Liver (tissue), 9 donors: ENCODE data around the gene GRK5. TPM values are rescaled to one million over a fixed set of nuclear protein-coding genes. Genes with fewer than 3 reads are reported as not detected.
A peak's percentile ranks its signal among the peaks of the same experiment; 100 is the strongest.

Source experiments
- DNase-seq: peaks from one replicate; pipeline ENCODE4 v3.0.0-alpha.2; 2017; ENCODE audit warnings: low spot score
- H3K27ac ChIP-seq, 2 donors: one replicate each; pipeline ENCODE4 v1.7.0; 2013; ENCODE audit warnings: inconsistent platforms in 2 of 2, low read length in 2 of 2, control low read depth in 1 of 2, low read depth in 1 of 2, mild to moderate bottlenecking in 1 of 2
- H3K27me3 ChIP-seq, 4 donors: one replicate each; pipeline versions ENCODE4 v1.6.1 to v1.7.0; 2013; ENCODE audit warnings: low read length in 3 of 4, inconsistent platforms in 1 of 4, mild to moderate bottlenecking in 1 of 4, moderate library complexity in 1 of 4; ENCODE audit not compliant: control insufficient read depth in 4 of 4, insufficient read depth in 4 of 4
- H3K36me3 ChIP-seq, 4 donors: one replicate each; pipeline versions ENCODE4 v1.6.1 to v1.7.0; 2013; ENCODE audit warnings: low read length in 3 of 4, mild to moderate bottlenecking in 3 of 4, low read depth in 1 of 4, moderate library complexity in 1 of 4; ENCODE audit not compliant: control insufficient read depth in 4 of 4, insufficient read depth in 3 of 4
- H3K4me1 ChIP-seq, 4 donors: one replicate each; pipeline versions ENCODE4 v1.6.1 to v1.7.0; 2013; ENCODE audit warnings: low read length in 3 of 4, mild to moderate bottlenecking in 3 of 4, moderate library complexity in 1 of 4; ENCODE audit not compliant: control insufficient read depth in 4 of 4, insufficient read depth in 4 of 4
- H3K4me3 ChIP-seq, 3 donors: one replicate each; pipeline versions ENCODE4 v1.6.1 to v1.7.0; 2013; ENCODE audit warnings: low read length in 3 of 3, control low read depth in 1 of 3, low read depth in 1 of 3, mild to moderate bottlenecking in 1 of 3
- H3K9ac ChIP-seq, 2 donors: one replicate each; pipeline ENCODE4 v1.7.0; 2013; ENCODE audit warnings: low read length in 2 of 2, mild to moderate bottlenecking in 2 of 2, moderate library complexity in 2 of 2, control low read depth in 1 of 2, low read depth in 1 of 2
- H3K9me3 ChIP-seq, 4 donors: one replicate each; pipeline versions ENCODE4 v1.6.1 to v1.7.0; 2013; ENCODE audit warnings: low read length in 3 of 4; ENCODE audit not compliant: control insufficient read depth in 4 of 4
- ATF3 ChIP-seq: IDR thresholded peaks from 2 replicates; pipeline ENCODE4 v1.6.1; 2016; ENCODE audit warnings: antibody characterized with exemption
- EGR1 ChIP-seq, 2 donors: IDR thresholded peaks; 2 replicates each; pipeline ENCODE4 v1.6.1; 2016 to 2018; ENCODE audit warnings: antibody characterized with exemption in 2 of 2, low read depth in 2 of 2
- FOXA1 ChIP-seq: IDR thresholded peaks from 2 replicates; pipeline ENCODE4 v1.6.1; 2016; ENCODE audit warnings: antibody characterized with exemption
- FOXA2 ChIP-seq: IDR thresholded peaks from 2 replicates; pipeline ENCODE4 v1.6.1; 2016; ENCODE audit warnings: antibody characterized with exemption
- GABPA ChIP-seq, 2 donors: IDR thresholded peaks in 1 of 2; conservative IDR thresholded peaks in 1 of 2; 2 replicates each; pipeline ENCODE4 v1.6.1; 2016; ENCODE audit warnings: antibody characterized with exemption in 2 of 2, mild to moderate bottlenecking in 1 of 2, moderate library complexity in 1 of 2
- HNF4A ChIP-seq, 2 donors: conservative IDR thresholded peaks; 2 replicates each; pipeline ENCODE4 v1.6.1; 2016; ENCODE audit warnings: antibody characterized with exemption in 2 of 2, mild to moderate bottlenecking in 2 of 2
- HNF4G ChIP-seq: IDR thresholded peaks from 2 replicates; pipeline ENCODE4 v1.6.1; 2016; ENCODE audit warnings: antibody characterized with exemption
- JUND ChIP-seq, 2 donors: IDR thresholded peaks; 2 replicates each; pipeline ENCODE4 v1.6.1; 2016; ENCODE audit warnings: antibody characterized with exemption in 2 of 2
- NR2F2 ChIP-seq: IDR thresholded peaks from 2 replicates; pipeline ENCODE4 v1.6.1; 2016; ENCODE audit warnings: antibody characterized with exemption
- REST ChIP-seq: IDR thresholded peaks from 2 replicates; pipeline ENCODE4 v1.6.1; 2016; ENCODE audit warnings: antibody characterized with exemption, mild to moderate bottlenecking
- RXRA ChIP-seq, 2 donors: IDR thresholded peaks; 2 replicates each; pipeline ENCODE4 v1.6.1; 2017 to 2018; ENCODE audit warnings: antibody characterized with exemption in 2 of 2, mild to moderate bottlenecking in 1 of 2
- SP1 ChIP-seq: IDR thresholded peaks from 2 replicates; pipeline ENCODE4 v1.6.1; 2018; ENCODE audit warnings: antibody characterized with exemption, mild to moderate bottlenecking
- TAF1 ChIP-seq: conservative IDR thresholded peaks from 2 replicates; pipeline ENCODE4 v1.6.1; 2016; ENCODE audit warnings: antibody characterized with exemption, mild to moderate bottlenecking
- YY1 ChIP-seq: IDR thresholded peaks from 2 replicates; pipeline ENCODE4 v1.6.1; 2016; ENCODE audit warnings: antibody characterized with exemption, mild to moderate bottlenecking
- ZBTB33 ChIP-seq: IDR thresholded peaks from 2 replicates; pipeline ENCODE4 v1.6.1; 2016; ENCODE audit warnings: antibody characterized with exemption
- WGBS: extraction: QIAGEN DNeasy Blood & Tissue Kit; methylation state at CpG from one replicate; pipeline ENCODE4 v1.1.7; 2013; 5-methylcytosine and 5-hydroxymethylcytosine counted together
- polyA plus RNA-seq, 2 donors: library from polyadenylated mRNA; stranded (reverse) in 1 of 2; unstranded in 1 of 2; fragments of 200-250 nt in 1 of 2; fragments of >200 nt in 1 of 2; fragmentation: Nextera tagmentation in 1 of 2; extraction: Ambion mirVana in 1 of 2; gene quantifications; one replicate each; pipeline versions ENCODE4 v1.2.1 to v1.2.3, GENCODE V29; 2013 to 2015
- total RNA-seq, 2 donors: library from RNA; depleted of rRNA; stranded (reverse); fragments of >200 nt; gene quantifications; one replicate each; pipeline ENCODE4 v1.2.3, GENCODE V29; 2014
- donor health status: healthy.
- donor health status: healthy.
- donor health status: healthy.
- donor health status: healthy.
- donor health status: healthy.

The GRK5 gene
- total and polyA plus RNA-seq, 4 donors, result 2.1 to 6.6 (median 5.1) TPM

GRCh38 chr10:119341459-119342301, 134.3 kb downstream of the GRK5 start:
- no peak overlapping the region for H3K9ac ChIP-seq
- DNase-seq, result no peak
- TF ChIP-seq GABPA (IDR thresholded peaks at IDR 0.05 in 1 of 2, conservative IDR thresholded peaks at IDR 0.05 in 1 of 2), result no peak
- TF ChIP-seq SP1, result no peak
- TF ChIP-seq ATF3, result no peak
- TF ChIP-seq YY1, result no peak
- no peak for TF ChIP-seq HNF4G
- TF ChIP-seq REST, result peak; percentile 97
- peak in 1 of 2 donors; percentile 13 for TF ChIP-seq RXRA (IDR thresholded peaks at IDR 0.05)
- TF ChIP-seq NR2F2, result peak; percentile 80
- TF ChIP-seq HNF4A (conservative IDR thresholded peaks at IDR 0.05), result peak in 1 of 2 donors; percentile 23
- peak in 1 of 2 donors; percentile 13 for TF ChIP-seq JUND (IDR thresholded peaks at IDR 0.05)
- no peaks in the 10 kb centered on the region for H3K36me3 ChIP-seq
- H3K27me3 ChIP-seq, result no peaks in the 10 kb centered on the region
- no peak overlapping the region for H3K4me3 ChIP-seq
- no peaks in the 10 kb centered on the region for H3K9me3 ChIP-seq
- WGBS, result 79% methylated on average over 15 of the region's 15 CpGs
- peaks cover 0 to 12% (median 5%) of the 10 kb centered on the region in 4 donors for H3K4me1 ChIP-seq
- H3K27ac ChIP-seq, result peak overlapping the region; percentile 28 to 49

DNA sequence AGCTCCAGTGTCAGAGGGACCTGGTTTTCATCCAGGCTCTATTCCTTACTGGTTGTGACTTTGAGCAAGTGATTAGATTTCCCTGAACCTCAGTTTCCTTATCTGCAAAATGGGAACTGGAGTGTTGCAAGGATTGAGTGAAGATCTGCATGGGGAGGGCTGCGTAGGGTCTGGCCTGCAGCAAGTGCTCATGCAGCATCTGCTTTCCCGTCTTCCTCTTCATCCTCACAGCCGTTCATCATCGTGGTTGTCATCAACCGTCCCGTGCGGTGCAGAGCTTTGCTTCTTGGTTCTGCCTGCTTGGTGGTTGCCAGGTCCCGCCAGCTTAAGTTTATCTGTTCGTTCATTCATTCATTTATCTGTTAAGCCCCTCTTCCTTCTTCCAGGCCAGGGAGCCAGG, 135.0 kb downstream of the GRK5 start:
- 86% methylated on average over 9 of the region's 9 CpGs for WGBS
- no peak overlapping the region for H3K4me3 ChIP-seq
- H3K9ac ChIP-seq, result no peak overlapping the region
- TF ChIP-seq FOXA1 (no peak), SP1 (no peak), EGR1 (IDR thresholded peaks at IDR 0.05; ENCODE audit: low read depth in 2 of 2) (no peak), NR2F2 (peak; percentile 8)
- H3K9me3 ChIP-seq, result no peaks in the 10 kb centered on the region
- peak overlapping the region; percentile 19 to 49 for H3K27ac ChIP-seq
- peaks cover 0 to 12% (median 5%) of the 10 kb centered on the region in 4 donors for H3K4me1 ChIP-seq
- no peaks in the 10 kb centered on the region for H3K36me3 ChIP-seq
- H3K27me3 ChIP-seq, result no peaks in the 10 kb centered on the region
- DNase-seq, result no peak

DNA sequence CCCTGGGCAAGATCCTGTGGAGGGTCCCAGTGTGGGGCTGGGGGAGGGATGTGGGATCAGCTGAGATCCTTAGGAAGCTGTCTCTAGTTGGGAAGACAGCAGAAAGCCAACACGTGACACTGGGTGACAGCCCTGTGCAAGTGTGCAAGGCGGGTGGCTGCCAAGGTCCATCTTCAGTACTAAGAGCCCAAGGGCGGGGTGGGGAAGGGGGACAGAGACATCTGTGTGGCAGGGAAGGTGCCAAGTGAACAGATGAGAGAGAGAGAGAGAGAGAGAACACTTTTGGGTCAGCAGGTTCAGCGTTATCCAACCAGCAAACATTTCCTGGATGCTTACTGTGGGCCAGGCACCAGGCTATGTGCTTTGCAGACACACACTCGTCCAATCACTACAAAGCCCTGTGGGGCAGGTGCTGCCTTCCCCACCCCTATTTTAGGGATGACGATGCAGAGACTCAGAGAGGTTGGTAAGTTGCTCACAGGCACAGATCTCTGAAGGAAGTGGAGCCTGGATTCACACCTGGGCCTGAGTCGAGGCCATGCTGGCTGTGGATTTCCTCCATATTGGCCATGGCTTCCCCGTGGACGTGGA, 135.7 kb downstream of the GRK5 start:
- no peaks in the 10 kb centered on the region for H3K9me3 ChIP-seq
- H3K27ac ChIP-seq, result peak overlapping the region; percentile 19 to 49
- peaks cover 0 to 12% (median 5%) of the 10 kb centered on the region in 4 donors for H3K4me1 ChIP-seq
- no peaks in the 10 kb centered on the region for H3K27me3 ChIP-seq
- no peaks in the 10 kb centered on the region for H3K36me3 ChIP-seq
- H3K9ac ChIP-seq, result no peak overlapping the region
- H3K4me3 ChIP-seq, result no peak overlapping the region
- WGBS, result 89% methylated on average over 9 of the region's 9 CpGs
- no peak for DNase-seq
- TF ChIP-seq SP1 (no peak), ZBTB33 (no peak), FOXA2 (no peak), REST (no peak), TAF1 (no peak)
